ENCODE measurements around the gene PDZD8. TPM values are rescaled to one million over a fixed set of nuclear protein-coding genes. Genes with fewer than 3 reads are reported as not detected.

The PDZD8 gene
- polyA plus RNA-seq, 1 experiment, result 13.6 TPM

GRCh38 chr10:117364110-117364960 is 10.9 kb downstream of the PDZD8 start:
- H3K4me3 ChIP-seq (ENCODE audit: low read depth, low read length), result no peak overlapping the region
- CTCF ChIA-PET, result interaction anchor here (0.6 kb wide), 1 partner anchor 132 kb away, joined by 3 read pairs; no protein-coding TSS in a partner anchor
- TF ChIP-seq CTCF (IDR thresholded peaks at IDR 0.05; ENCODE audit: insufficient read depth, low read depth, low read length), result no peak
- POLR2A ChIA-PET, result no interaction called here
- no peaks in the 10 kb centered on the region for H3K27me3 ChIP-seq (ENCODE audit: control insufficient read depth, insufficient read depth, low read length)
- no peak for DNase-seq (ENCODE audit: low read depth)
- H3K36me3 ChIP-seq (ENCODE audit: control insufficient read depth, insufficient read depth, low read length), result no peaks in the 10 kb centered on the region

GRCh38 chr10:117363028-117363427 is 12.2 kb downstream of the PDZD8 start:
- ChIA-PET POLR2A (no interaction called here), CTCF (no interaction called here)
- Histone ChIP-seq H3K4me3 (ENCODE audit: low read depth, low read length) (no peak overlapping the region), H3K36me3 (ENCODE audit: control insufficient read depth, insufficient read depth, low read length) (no peaks in the 10 kb centered on the region), H3K27me3 (ENCODE audit: control insufficient read depth, insufficient read depth, low read length) (no peaks in the 10 kb centered on the region)
- DNase-seq (ENCODE audit: low read depth), result no peak
- TF ChIP-seq CTCF (IDR thresholded peaks at IDR 0.05; ENCODE audit: insufficient read depth, low read depth, low read length), result no peak

GRCh38 chr10:117362313-117362712 is 12.9 kb downstream of the PDZD8 start:
- no peak for TF ChIP-seq CTCF (IDR thresholded peaks at IDR 0.05; ENCODE audit: insufficient read depth, low read depth, low read length)
- ChIA-PET POLR2A (no interaction called here), CTCF (no interaction called here)
- Histone ChIP-seq H3K27me3 (ENCODE audit: control insufficient read depth, insufficient read depth, low read length) (no peaks in the 10 kb centered on the region), H3K36me3 (ENCODE audit: control insufficient read depth, insufficient read depth, low read length) (no peaks in the 10 kb centered on the region), H3K4me3 (ENCODE audit: low read depth, low read length) (no peak overlapping the region)
- DNase-seq (ENCODE audit: low read depth), result no peak

- Histone ChIP-seq H3K27me3 (ENCODE audit: control insufficient read depth, insufficient read depth, low read length) (no peaks in the 10 kb centered on the region), H3K36me3 (ENCODE audit: control insufficient read depth, insufficient read depth, low read length) (no peaks in the 10 kb centered on the region), H3K4me3 (ENCODE audit: low read depth, low read length) (no peak overlapping the region)
- no peak for TF ChIP-seq CTCF (IDR thresholded peaks at IDR 0.05; ENCODE audit: insufficient read depth, low read depth, low read length)
- CTCF ChIA-PET, result interaction anchor here (1.4 to 2.2 kb wide), 4 partner anchors 9 to 144 kb away, joined by 3 to 11 read pairs (median 6); no protein-coding TSS in a partner anchor
- POLR2A ChIA-PET, result no interaction called here
- DNase-seq (ENCODE audit: low read depth), result no peak
Measured at GRCh38 chr10:117360994-117361667, 14.1 kb downstream of the PDZD8 start.

- H3K27me3 ChIP-seq (ENCODE audit: control insufficient read depth, insufficient read depth, low read length), result no peaks in the 10 kb centered on the region
- H3K36me3 ChIP-seq (ENCODE audit: control insufficient read depth, insufficient read depth, low read length), result no peaks in the 10 kb centered on the region
- TF ChIP-seq CTCF (IDR thresholded peaks at IDR 0.05; ENCODE audit: insufficient read depth, low read depth, low read length), result no peak
- ChIA-PET CTCF (interaction anchor here (0.9 to 2.2 kb wide), 4 partner anchors 11 to 143 kb away, joined by 3 to 11 read pairs (median 6); no protein-coding TSS in a partner anchor), POLR2A (no interaction called here)
- H3K4me3 ChIP-seq (ENCODE audit: low read depth, low read length), result no peak overlapping the region
- DNase-seq (ENCODE audit: low read depth), result no peak
Measured at GRCh38 chr10:117360016-117360415, 15.2 kb downstream of the PDZD8 start.
